Esophagus squamous epithelium (tissue), 4 donors: ENCODE data around the gene ZFAND3.

Experiments used
- CTCF ChIP-seq, 6 experiments: fragments of 450-650 bp in 4 of 6; fragments of 200-600 bp in 2 of 6; sonication (generic) in 2 of 6; IDR thresholded peaks; one replicate each; pipeline ENCODE4 v1.5.1; 2016 to 2019; ENCODE audit warnings: antibody characterized with exemption in 6 of 6, mild to moderate bottlenecking in 4 of 6, moderate library complexity in 4 of 6
- POLR2A ChIP-seq, 4 donors: fragments of 450-650 bp; IDR thresholded peaks; one replicate each; pipeline ENCODE4 v1.6.1; 2017; ENCODE audit warnings: antibody characterized with exemption in 4 of 4, mild to moderate bottlenecking in 4 of 4, moderate library complexity in 3 of 4

- TF ChIP-seq CTCF (IDR thresholded peaks at IDR 0.05) (no peak), POLR2A (IDR thresholded peaks at IDR 0.05) (no peak)
Observed at GRCh38 chr6:37840143-37840939, 20.8 kb downstream of the ZFAND3 start.
